Forelimb muscle (tissue), 1 donor: Measurements from ENCODE around the gene ERMP1. TPM values are rescaled to one million over a fixed set of nuclear protein-coding genes. Genes with fewer than 3 reads are reported as not detected.
"Not testable (repeated sequence)": the region's sequence is repeated elsewhere in the genome, so short reads cannot be mapped to it uniquely, and the experiment has no call there.

Source experiments
- DNase-seq: peaks from one replicate; pipeline ENCODE4 v3.0.0-alpha.2; 2013; ENCODE audit warnings: low read depth
- polyA plus RNA-seq: library from polyadenylated mRNA; unstranded; fragments of 120-200 nt; gene quantifications from one replicate; pipeline ENCODE4 v1.2.1, GENCODE V29; 2013; ENCODE audit not compliant: insufficient read length

Gene ERMP1
- polyA plus RNA-seq, 1 donor, result 7.1 TPM

DNA sequence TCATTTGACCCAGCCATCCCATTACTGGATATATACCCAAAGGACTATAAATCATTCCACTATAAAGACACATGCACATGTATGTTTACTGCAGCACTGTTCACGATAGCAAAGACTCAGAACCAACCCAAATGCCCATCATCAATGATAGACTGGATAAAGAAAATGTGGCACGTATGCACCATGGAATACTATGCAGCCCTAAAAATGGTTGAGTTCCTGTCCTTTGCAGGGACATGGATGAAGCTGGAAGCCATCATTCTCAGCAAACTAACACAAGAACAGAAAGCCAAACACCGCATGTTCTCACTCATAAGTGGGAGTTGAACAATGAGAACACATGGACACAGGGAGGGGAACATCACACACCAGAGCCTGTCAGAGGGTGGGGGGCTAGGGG lies 49.5 kb downstream of the ERMP1 start:
- DNase-seq, result not testable (repeated sequence)

DNA sequence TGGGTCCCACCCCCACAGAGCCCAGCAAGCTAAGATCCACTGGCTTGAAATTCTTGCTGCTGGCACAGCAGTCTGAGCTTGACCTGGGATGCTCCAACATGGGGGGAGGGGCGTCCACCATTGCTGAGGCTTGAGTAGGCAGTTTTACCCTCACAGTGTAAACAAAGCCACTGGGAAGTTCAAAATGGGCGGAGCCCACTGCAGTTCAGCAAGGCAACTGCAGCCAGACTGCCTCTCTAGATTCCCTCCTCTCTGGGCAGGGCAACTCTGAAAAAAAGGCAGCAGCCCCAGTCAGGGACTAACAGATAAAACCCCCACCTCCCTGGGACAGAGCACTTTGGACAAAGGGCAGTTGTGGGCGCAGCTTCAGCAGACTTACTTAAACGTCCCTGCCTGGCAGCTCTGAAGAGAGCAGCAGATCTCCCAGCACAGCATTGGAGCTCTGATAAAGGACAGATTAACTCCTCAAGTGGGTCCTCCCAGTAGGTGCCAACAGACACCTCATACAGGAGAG lies 53.2 kb downstream of the ERMP1 start:
- DNase-seq, result not testable (repeated sequence)

DNA sequence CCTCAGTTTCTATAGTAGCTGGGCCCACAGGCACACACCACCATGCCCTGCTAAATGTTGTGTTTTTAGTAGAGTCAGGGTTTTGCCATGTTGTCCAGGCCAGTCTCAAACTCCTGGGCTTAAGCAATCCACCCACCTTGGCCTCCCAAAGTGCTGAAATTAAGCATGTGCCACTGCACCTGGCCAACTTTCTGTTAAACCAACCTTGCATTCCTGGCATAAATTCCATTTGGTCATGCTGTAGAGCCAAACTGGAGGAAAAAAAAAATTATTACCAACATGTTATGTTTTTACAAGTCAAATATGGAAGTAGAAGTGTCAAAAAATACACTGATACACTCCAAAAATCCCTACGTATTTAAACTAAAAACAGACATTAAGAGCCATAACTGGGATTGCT lies 54.1 kb downstream of the ERMP1 start:
- no peak for DNase-seq

DNA sequence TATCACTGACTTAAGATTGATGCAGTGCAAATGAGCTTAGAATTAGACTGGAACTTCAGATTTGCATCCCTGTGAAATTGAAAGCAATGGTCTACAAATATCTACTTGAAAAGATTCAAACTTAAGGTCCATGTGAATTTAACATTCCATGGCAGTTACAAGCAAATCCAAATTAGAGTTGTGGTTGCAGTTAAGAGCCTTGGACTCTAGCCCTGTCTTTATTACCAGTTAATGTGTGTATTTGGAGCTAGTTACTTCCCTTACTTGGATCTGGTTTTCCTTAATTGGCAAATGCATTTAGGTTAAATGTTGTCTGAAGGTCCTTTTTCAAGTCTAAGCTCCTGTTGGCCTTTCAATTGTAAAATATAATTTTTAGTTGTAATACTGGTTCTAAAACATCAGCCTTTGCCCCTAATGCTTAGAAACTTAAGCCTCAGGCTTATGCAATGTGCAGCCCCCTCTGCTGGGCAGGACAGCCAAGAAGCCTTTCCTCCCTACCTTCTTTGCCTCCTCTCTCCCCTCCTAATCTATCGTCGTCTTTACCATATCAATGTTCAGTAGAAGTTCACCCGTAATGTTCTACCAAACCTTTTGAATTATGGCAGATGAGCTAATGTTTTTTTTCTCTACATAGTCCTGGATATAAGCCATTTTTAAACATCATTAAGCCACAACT lies 59.5 kb downstream of the ERMP1 start:
- no peak for DNase-seq

DNA sequence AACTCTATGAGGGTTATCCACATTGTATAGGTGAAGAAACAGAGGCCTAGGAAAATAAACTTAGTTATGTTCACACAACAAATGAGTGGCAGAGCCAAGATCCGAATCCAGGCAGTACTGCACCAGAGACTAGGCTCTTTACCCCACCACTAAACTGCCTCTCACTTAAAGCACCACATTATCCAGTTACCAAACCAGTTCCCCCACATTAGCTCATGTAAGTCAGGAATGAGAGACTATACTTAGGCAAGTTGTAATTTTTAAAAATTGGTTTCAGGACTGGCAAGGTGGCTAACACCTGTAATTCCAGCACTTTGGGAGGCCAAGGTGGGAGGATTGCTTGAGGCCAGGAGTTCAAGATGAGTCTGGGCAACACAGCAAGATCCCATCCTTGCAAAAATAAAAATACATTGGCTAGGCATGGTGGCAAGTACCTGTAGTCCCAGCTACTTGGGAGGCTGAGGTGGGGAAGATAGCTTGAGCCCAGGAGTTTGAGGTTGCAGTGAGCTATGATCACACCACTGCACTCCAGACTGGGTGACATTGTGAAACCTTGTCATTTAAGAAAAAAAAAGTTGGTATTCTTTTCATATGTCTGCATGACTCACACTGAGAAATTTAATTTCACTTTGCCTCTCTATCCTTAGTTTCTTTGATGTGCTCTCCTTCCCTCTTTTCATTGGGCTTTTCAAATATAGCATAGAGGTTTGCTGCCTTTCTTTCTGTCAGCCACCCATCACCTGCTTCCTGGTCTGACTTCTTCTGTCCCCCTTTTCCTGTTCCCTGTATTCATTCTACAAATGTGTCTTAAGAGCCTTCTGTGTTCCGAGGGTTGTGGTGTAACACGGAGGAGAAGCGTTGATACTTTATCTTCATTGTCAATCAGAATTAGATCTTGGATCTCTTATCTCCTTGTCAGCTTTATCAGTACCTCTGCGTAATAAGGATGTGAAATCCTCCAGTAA lies 64.7 kb downstream of the ERMP1 start:
- DNase-seq, result no peak

DNA sequence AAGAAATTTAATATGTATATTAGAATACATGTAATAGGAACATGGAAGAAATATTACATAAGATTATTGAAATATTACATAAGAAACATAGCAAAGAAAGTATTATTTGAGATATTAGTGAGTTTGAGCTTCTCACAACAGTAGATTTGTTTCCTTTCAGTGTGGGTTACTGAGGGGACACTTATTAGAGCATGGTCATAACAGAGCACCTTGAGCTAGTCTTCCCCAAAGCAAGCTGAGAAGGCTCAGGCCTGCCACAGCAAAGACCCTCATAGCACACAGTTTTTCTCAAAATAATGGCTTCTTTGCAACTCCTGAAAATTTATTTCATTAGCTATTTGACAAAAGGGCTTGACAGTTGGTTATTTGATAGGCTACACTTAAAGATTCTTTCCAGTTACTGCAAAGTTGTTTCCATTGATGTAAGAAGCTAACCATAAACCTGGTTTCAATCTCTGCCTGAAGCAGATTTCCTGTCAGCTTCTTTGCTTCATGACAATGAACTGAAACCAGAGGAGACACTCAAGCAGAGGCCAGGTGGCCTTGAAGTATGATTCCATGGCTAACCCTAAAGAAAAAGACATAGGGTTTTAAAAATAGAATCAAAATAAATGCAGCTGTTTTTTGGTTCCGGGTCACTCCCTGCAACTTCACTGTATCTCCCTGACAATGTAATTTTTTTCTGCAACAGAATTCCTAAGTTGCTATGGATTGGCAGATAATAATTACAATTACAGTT lies 68.6 kb downstream of the ERMP1 start:
- DNase-seq, result no peak

DNA sequence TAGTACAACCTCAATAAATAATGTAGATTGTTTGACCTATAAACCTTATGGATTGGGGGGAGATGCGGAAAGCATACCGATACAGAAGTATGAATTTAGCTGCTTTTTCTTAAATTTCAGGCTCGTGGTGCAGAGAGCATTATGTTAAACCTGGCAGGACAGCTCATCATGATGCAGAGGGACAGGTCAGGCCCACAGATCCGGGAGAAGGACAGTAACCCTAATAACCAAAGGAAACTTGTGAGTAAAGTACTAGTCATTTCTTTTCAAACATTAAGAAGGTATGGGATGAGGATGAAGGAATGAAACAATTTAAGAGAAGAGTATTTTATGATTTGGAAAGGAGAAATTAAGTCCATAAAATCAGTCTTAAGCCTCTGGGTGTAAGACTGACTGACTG lies 70.5 kb downstream of the ERMP1 start:
- no peak for DNase-seq

DNA sequence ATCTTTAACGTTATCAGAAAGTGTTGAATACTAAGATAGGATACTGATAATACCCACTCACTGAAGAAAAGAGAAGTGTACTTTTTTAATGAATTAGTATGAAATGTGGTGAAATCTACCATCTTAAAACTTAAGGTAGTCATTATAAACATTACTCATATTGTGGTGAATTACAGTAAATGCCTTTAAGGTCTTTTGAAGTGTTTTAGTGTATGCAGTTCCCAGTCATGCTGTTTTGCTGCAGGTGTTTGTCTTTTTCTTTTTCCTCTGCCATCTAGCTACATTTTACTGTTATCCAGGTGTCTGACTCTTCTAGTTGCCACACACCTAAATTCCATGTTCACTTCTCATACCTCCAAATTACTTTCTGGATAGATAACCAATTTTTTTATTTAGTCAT lies 72.6 kb downstream of the ERMP1 start:
- no peak for DNase-seq

DNA sequence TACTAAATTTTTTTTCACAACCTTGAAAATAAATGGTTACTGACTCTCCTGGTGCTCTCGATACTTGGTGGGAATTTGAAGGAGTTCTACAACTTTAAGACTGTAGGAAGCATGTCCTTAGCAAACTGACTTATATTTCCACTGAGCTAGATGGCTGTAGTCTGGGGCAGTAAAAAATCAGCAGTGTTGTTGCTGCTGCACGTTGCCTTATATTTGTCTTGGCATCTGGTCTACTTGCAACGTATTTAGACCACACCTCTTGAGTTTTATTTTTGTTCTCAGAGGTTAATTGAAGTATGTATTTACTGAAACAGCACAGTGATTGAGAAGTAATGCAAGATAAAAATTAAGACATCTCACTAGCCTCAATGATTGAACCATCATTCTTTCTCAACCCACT lies 76.3 kb downstream of the ERMP1 start:
- no peak for DNase-seq

DNA sequence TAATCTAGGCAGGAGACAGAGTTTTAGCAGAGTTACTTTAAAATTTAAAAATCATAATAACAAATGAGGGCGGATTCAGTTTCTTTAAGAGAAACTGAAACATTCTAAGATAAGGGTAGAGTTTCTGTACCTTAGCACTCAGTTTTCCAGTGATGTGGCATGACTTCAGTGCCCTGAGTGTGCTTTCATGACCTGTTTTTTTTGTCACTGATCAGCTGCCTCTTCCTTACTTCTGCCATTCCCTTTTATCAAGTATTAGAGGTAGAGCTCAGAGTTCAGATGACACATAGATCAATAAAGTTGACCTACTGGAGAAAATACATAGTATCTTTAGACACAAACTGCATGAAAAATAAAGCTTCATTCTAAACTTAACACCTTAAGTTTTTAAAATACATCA lies 82.3 kb downstream of the ERMP1 start:
- DNase-seq, result no peak

DNA sequence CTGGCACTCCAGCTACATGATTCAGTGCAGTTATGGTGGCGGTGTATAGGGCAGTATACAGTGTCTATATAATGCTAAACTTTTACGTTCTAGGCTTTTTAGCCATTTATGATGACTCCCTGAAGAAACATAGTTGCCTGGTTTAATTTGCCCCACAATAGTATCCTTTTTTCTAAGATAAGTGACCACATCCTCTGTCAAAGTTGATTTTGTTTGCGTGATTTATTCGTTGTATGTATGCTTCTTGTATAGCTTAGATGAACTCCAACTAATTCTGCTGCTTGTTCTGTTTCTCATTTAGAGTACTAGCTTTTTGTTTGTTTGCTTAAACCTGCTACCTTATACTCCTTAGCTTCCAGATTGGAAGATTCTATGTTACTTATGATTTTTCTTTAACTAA lies 83.6 kb downstream of the ERMP1 start:
- DNase-seq, result no peak

DNA sequence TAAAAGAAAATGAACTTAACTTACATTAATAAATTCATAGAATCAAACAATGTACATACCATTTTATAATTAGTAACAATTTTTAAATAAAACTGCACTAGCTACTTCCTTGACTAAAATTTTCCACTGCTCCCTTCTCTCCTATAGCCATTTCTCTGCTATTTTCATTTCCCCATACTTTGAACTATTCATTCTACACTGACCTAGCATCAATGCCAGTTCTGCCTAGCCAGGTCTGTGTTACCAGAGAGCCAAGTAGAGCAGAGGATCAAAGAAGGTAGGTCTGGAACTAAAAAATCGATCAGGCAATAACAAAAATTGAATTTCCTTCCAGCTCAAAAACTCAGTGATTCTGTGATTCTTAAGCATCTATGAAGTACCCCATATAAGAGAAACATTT lies 84.5 kb downstream of the ERMP1 start:
- no peak for DNase-seq

DNA sequence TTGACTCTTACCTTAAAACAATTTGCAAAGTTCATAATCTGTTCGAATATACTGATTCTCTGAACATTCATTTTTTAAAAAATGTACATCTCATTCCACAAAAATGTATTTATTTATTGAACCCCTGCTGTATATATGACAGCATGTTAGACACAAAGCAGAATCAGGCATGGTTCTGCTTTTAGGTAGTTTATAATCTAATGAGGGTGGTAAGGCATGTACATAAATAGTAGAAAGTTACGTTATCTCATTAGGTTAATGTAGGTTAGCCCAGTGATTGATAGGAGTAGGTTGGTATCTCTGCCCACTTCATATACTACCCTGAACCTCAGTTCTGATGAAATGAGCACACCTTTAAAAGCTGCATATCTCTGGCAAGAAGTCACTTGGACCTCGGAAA lies 89.8 kb downstream of the ERMP1 start:
- no peak for DNase-seq

DNA sequence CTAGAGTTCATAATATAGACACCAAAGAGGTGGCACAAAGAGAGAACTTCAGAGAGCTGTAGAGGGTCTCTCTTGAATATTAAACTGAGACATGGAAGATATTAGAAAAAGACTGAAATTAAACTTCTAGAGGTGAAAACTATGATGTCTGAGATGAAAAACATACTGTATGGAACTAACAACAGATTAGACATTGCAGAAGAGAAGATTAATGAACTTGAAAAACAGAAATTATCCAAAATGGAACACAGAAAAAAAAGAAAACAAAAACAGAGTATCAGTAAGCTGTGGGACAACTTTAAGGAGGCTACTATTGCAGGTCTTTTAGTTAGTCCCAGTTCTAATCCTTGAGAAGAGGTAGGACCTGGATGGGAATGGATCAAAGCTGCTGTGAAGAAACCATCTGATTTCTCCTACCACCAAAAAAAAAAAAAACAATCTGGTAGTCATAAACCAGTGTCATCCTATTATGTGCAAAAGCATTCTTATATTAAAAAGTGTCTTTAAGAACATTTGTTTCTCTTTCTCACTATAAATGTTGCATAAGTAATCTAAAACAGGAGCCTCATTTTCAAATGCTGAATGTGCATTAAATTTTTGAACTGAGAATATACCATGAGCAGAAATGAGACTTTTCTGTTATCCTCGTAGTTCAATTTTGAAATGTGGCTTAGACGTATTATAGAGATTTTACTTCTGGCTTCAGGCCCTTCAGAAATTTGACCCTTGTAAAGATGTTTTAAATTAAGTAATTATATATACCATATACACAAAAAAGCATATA lies 96.2 kb downstream of the ERMP1 start:
- DNase-seq, result no peak

DNA sequence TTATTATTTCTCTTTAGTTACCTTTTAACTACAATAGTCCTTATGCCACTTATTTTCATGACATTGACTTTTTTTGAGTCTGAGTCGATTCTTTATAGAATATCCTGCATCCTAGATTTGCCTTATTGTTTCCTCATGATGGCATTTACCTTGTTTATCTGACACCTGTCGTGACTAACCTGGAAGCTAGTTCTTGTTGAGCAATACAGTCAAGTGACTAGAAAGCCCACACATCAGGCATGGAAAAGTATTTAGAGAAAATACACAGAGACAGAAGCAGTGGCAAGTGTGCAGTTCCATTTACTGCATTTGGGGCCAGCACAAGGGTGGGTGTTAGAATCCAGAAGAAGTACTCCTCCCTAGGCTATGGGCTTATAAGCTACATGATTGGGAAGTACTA lies 97.8 kb downstream of the ERMP1 start:
- DNase-seq, result no peak

Other genes with a start within 250 kb of the ERMP1 start
- gene RIC1, start 204.0 kb downstream of the ERMP1 start, polyA plus RNA-seq, result 18.1 TPM
- gene MLANA, start 57.8 kb upstream of the ERMP1 start, polyA plus RNA-seq, result 0.80 TPM
- 17.2 TPM for gene RANBP6, start 182.5 kb upstream of the ERMP1 start, polyA plus RNA-seq